Stomach (tissue), 4 donors: ENCODE measurements around the gene GRB14.
"Not testable (repeated sequence)": the region's sequence is repeated elsewhere in the genome, so short reads cannot be mapped to it uniquely, and the experiment has no call there.

Experiments
- EP300 ChIP-seq: sonication (generic); formaldehyde crosslinking; IDR thresholded peaks from one replicate; pipeline ENCODE4 v1.6.1; 2017; ENCODE audit warnings: antibody characterized with exemption
- POLR2A ChIP-seq, 4 donors: fragments of 450-650 bp; IDR thresholded peaks; one replicate each; pipeline ENCODE4 v1.6.1; 2016; ENCODE audit warnings: antibody characterized with exemption in 4 of 4, control low read depth in 2 of 4, mild to moderate bottlenecking in 1 of 4, moderate library complexity in 1 of 4
- POLR2AphosphoS5 ChIP-seq, 3 donors: sonication (generic); formaldehyde crosslinking; IDR thresholded peaks; one replicate each; pipeline ENCODE4 v1.6.1; 2016; ENCODE audit warnings: antibody characterized with exemption in 3 of 3
- TF ChIP-seq, protein P1 (sequence below), 7 experiments: fragments of 450-650 bp in 4 of 7; fragments of 200-600 bp in 3 of 7; sonication (generic) in 3 of 7; IDR thresholded peaks; one replicate each; pipeline ENCODE4 v1.5.1; 2016 to 2019; ENCODE audit warnings: antibody characterized with exemption in 7 of 7, control low read depth in 2 of 7, mild to moderate bottlenecking in 1 of 7

DNA sequence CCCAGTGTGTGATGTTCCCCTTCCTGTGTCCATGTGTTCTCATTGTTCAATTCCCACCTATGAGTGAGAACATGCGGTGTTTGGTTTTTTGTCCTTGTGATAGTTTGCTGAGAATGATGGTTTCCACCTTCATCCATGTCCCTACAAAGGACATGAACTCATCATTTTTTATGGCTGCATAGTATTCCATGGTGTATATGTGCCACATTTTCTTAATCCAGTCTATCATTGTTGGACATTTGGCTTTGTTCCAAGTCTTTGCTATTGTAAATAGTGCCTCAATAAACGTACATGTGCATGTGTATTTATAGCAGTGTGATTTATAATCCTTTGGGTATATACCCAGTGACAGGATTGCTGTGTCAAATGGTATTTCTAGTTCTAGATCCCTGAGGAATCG is 7.0 kb upstream of the GRB14 start:
- TF ChIP-seq, protein P1, sequence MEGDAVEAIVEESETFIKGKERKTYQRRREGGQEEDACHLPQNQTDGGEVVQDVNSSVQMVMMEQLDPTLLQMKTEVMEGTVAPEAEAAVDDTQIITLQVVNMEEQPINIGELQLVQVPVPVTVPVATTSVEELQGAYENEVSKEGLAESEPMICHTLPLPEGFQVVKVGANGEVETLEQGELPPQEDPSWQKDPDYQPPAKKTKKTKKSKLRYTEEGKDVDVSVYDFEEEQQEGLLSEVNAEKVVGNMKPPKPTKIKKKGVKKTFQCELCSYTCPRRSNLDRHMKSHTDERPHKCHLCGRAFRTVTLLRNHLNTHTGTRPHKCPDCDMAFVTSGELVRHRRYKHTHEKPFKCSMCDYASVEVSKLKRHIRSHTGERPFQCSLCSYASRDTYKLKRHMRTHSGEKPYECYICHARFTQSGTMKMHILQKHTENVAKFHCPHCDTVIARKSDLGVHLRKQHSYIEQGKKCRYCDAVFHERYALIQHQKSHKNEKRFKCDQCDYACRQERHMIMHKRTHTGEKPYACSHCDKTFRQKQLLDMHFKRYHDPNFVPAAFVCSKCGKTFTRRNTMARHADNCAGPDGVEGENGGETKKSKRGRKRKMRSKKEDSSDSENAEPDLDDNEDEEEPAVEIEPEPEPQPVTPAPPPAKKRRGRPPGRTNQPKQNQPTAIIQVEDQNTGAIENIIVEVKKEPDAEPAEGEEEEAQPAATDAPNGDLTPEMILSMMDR (IDR thresholded peaks at IDR 0.05): not testable (repeated sequence)
- TF ChIP-seq POLR2A (IDR thresholded peaks at IDR 0.05); EP300; POLR2AphosphoS5 (IDR thresholded peaks at IDR 0.05): not testable (repeated sequence)
